B cell (primary cell): ENCODE results near the gene EPB41L2. TPM values are rescaled to one million over a fixed set of nuclear protein-coding genes. Genes with fewer than 3 reads are reported as not detected.

Experiments
- ATAC-seq: fragments of 200-7000 bp; cut with Tn5 transposase; one replicate; pipeline ENCODE4 v1.10.0; 2021; ENCODE audit warnings: low read depth, mild to moderate bottlenecking, moderate number of reproducible peaks, moderate library complexity
- CTCF ChIA-PET: fragments of 350-600 bp; sonication (Branson Sonifier 250); formaldehyde crosslinking; loops from one replicate; lab custom pipeline; 2021; ENCODE audit warnings: antibody characterized with exemption, inconsistent platforms; lab: Charles Lee
- POLR2A ChIA-PET: fragments of 350-600 bp; sonication (Branson Sonifier 250); formaldehyde crosslinking; loops from one replicate; lab custom pipeline; 2021; ENCODE audit warnings: antibody characterized with exemption; lab: Charles Lee
- DNase-seq: peaks from one replicate; pipeline ENCODE4 v3.0.0; 2013
- H2AFZ ChIP-seq: 2 replicates; pipeline ENCODE4 v1.6.1; 2012; ENCODE audit warnings: mild to moderate bottlenecking, low read depth, low read length; ENCODE audit not compliant: insufficient read depth, poor library complexity, severe bottlenecking
- H3K27ac ChIP-seq, 2 donors: 1 replicate in 1 of 2; 2 replicates in 1 of 2; pipeline ENCODE4 v1.5.1; 2012 to 2013; ENCODE audit warnings: low read length in 2 of 2, mild to moderate bottlenecking in 2 of 2, moderate library complexity in 1 of 2
- H3K27me3 ChIP-seq, 4 experiments: fragments of 200-600 bp in 1 of 4; sonication (generic) in 1 of 4; replicated peaks in 1 of 4; 1 replicate in 2 of 4; 2 replicates in 2 of 4; pipeline versions ENCODE4 v1.6.1 to v1.7.0; 2013 to 2016; ENCODE audit warnings: low read length in 3 of 4, mild to moderate bottlenecking in 2 of 4, mixed read lengths in 1 of 4, moderate library complexity in 1 of 4; ENCODE audit not compliant: insufficient read depth in 4 of 4, control insufficient read depth in 3 of 4; ENCODE audit errors: control extremely low read depth in 1 of 4
- H3K36me3 ChIP-seq, 2 experiments: replicated peaks in 1 of 2; 1 replicate in 1 of 2; 2 replicates in 1 of 2; pipeline versions ENCODE4 v1.6.1 to v1.7.1; 2013; ENCODE audit warnings: low read length in 1 of 2; ENCODE audit not compliant: insufficient read depth in 2 of 2, control insufficient read depth in 1 of 2; ENCODE audit errors: control extremely low read depth in 1 of 2, extremely low read depth in 1 of 2
- H3K4me1 ChIP-seq, 2 donors: fragments of 200-600 bp in 1 of 2; sonication (generic) in 1 of 2; 1 replicate in 1 of 2; 2 replicates in 1 of 2; pipeline versions ENCODE4 v1.5.1 to v1.6.1; 2013 to 2017; ENCODE audit warnings: low read length in 2 of 2; ENCODE audit not compliant: control insufficient read depth in 2 of 2, insufficient read depth in 2 of 2
- H3K4me2 ChIP-seq: replicated peaks from 2 replicates; pipeline ENCODE3; 2012; ENCODE audit warnings: mild to moderate bottlenecking, low read depth, low read length; ENCODE audit not compliant: poor library complexity, severe bottlenecking
- H3K4me3 ChIP-seq, 5 experiments: fragments of 200-600 bp in 1 of 5; sonication (generic) in 1 of 5; 1 replicate in 3 of 5; 2 replicates in 2 of 5; pipeline versions ENCODE4 v1.5.1 to v1.7.0; 2011 to 2016; ENCODE audit warnings: low read length in 4 of 5, mild to moderate bottlenecking in 4 of 5, low read depth in 2 of 5, control low read depth in 1 of 5, moderate library complexity in 1 of 5; ENCODE audit not compliant: insufficient read depth in 1 of 5; ENCODE audit errors: control extremely low read depth in 1 of 5, extremely low read depth in 1 of 5
- H3K79me2 ChIP-seq: fragments of 200-600 bp; sonication (generic); one replicate; pipeline ENCODE4 v1.6.0; 2016; ENCODE audit warnings: low read length; ENCODE audit not compliant: control insufficient read depth, insufficient read depth
- H3K9ac ChIP-seq: fragments of 200-600 bp; sonication (generic); 2 replicates; pipeline ENCODE4 v1.6.1; 2017; ENCODE audit warnings: mild to moderate bottlenecking, low read length, moderate library complexity
- H3K9me3 ChIP-seq, 3 donors: one replicate each; pipeline versions ENCODE4 v1.6.1 to v1.7.1; 2013; ENCODE audit warnings: low read length in 2 of 3; ENCODE audit not compliant: control insufficient read depth in 2 of 3, insufficient read depth in 1 of 3; ENCODE audit errors: control extremely low read depth in 1 of 3
- H4K20me1 ChIP-seq: 2 replicates; pipeline ENCODE4 v1.6.0; 2012; ENCODE audit warnings: mild to moderate bottlenecking, low read length; ENCODE audit not compliant: insufficient read depth, control insufficient read depth, poor library complexity, severe bottlenecking
- H3K27ac Mint-ChIP-seq: one replicate; pipeline ENCODE4 v1.8.0; 2021; ENCODE audit warnings: mixed read lengths
- H3K27me3 Mint-ChIP-seq: one replicate; pipeline ENCODE4 v1.8.0; 2021; ENCODE audit warnings: mixed read lengths
- H3K4me1 Mint-ChIP-seq: one replicate; pipeline ENCODE4 v1.8.0; 2021; ENCODE audit warnings: mixed read lengths
- H3K4me3 Mint-ChIP-seq: one replicate; pipeline ENCODE4 v1.8.0; 2021; ENCODE audit warnings: mixed read lengths
- H3K9me3 Mint-ChIP-seq: one replicate; pipeline ENCODE4 v1.8.0; 2022; ENCODE audit warnings: mixed read lengths; ENCODE audit not compliant: insufficient read depth
- EZH2 ChIP-seq: IDR thresholded peaks from 2 replicates; pipeline ENCODE4 v1.6.1; 2012; ENCODE audit warnings: borderline replicate concordance, low read depth, mild to moderate bottlenecking, moderate library complexity, low read length; ENCODE audit not compliant: insufficient read depth, poor library complexity, severe bottlenecking
- whole genome bisulfite sequencing: methylation state at CpG from one replicate; pipeline ENCODE4 v1.1.5; 2013; ENCODE audit warnings: missing lambda C conversion rate; ENCODE audit not compliant: insufficient coverage; 5-methylcytosine and 5-hydroxymethylcytosine counted together
- intact Hi-C: fragments of 100-400 bp; cut with micrococcal nuclease; formaldehyde crosslinking; loops from one replicate; pipeline ENCODE4 v1.10.0; 2022
- polyA plus RNA-seq: library from polyadenylated mRNA; depleted of rRNA; stranded (reverse); fragments of >200 nt; gene quantifications from 2 replicates; pipeline ENCODE4 v1.2.3, GENCODE V29; 2012
- total RNA-seq, 2 donors: library from RNA; stranded (reverse); fragments of 120-200 nt in 1 of 2; gene quantifications; 1 replicate in 1 of 2; 2 replicates in 1 of 2; pipeline versions ENCODE4 v1.2.3 to v1.2.4, GENCODE V29; 2013 to 2022
- TF ChIP-seq, protein P1 (sequence below): fragments of 200-600 bp; IDR thresholded peaks from one replicate; pipeline ENCODE4 v1.8.0; 2022; ENCODE audit warnings: antibody characterized with exemption, mild to moderate bottlenecking

EPB41L2 gene
- total and polyA plus RNA-seq, 2 donors (not counting 1 experiment from before 2014, with no cell fraction given) = 17.8 to 61.0 TPM

GRCh38 chr6:131015630-131016263, 47.3 kb downstream of the EPB41L2 start:
- Histone ChIP-seq H3K36me3 (no peaks in the 10 kb centered on the region), H3K4me1 (no peaks in the 10 kb centered on the region), H3K79me2 (peaks cover 22% of the 10 kb centered on the region), H3K9me3 (no peaks in the 10 kb centered on the region), H2AFZ (no peak overlapping the region), H3K9ac (no peak overlapping the region), H4K20me1 (no peaks in the 10 kb centered on the region), H3K27me3 (no peaks in the 10 kb centered on the region), H3K27ac (no peak overlapping the region), H3K4me3 (no peak overlapping the region), H3K4me2 (no peak overlapping the region)
- intact Hi-C loops = no loop called here
- 100% methylated on average over 2 of the region's 3 CpGs for WGBS
- TF ChIP-seq, protein P1, sequence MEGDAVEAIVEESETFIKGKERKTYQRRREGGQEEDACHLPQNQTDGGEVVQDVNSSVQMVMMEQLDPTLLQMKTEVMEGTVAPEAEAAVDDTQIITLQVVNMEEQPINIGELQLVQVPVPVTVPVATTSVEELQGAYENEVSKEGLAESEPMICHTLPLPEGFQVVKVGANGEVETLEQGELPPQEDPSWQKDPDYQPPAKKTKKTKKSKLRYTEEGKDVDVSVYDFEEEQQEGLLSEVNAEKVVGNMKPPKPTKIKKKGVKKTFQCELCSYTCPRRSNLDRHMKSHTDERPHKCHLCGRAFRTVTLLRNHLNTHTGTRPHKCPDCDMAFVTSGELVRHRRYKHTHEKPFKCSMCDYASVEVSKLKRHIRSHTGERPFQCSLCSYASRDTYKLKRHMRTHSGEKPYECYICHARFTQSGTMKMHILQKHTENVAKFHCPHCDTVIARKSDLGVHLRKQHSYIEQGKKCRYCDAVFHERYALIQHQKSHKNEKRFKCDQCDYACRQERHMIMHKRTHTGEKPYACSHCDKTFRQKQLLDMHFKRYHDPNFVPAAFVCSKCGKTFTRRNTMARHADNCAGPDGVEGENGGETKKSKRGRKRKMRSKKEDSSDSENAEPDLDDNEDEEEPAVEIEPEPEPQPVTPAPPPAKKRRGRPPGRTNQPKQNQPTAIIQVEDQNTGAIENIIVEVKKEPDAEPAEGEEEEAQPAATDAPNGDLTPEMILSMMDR = no peak
- no peak for TF ChIP-seq EZH2
- POLR2A ChIA-PET = no interaction called here
- Mint-ChIP-seq H3K27ac (no peak overlapping the region), H3K9me3 (no peaks in the 10 kb centered on the region), H3K4me3 (no peak overlapping the region), H3K4me1 (peaks cover 13% of the 10 kb centered on the region), H3K27me3 (no peaks in the 10 kb centered on the region)
- no peak for DNase-seq
- no peak for ATAC-seq
- CTCF ChIA-PET = no interaction called here

GRCh38 chr6:131015025-131015591, 47.9 kb downstream of the EPB41L2 start:
- ATAC-seq (no peak), DNase-seq (no peak)
- WGBS = 80% methylated on average over 1 of the region's 4 CpGs
- Histone ChIP-seq H3K27ac (no peak overlapping the region), H3K27me3 (no peaks in the 10 kb centered on the region), H3K36me3 (no peaks in the 10 kb centered on the region), H3K4me2 (no peak overlapping the region), H3K9me3 (no peaks in the 10 kb centered on the region), H4K20me1 (peaks cover under 1% of the 10 kb centered on the region), H3K4me3 (no peak overlapping the region), H3K4me1 (no peaks in the 10 kb centered on the region), H3K79me2 (peaks cover 22% of the 10 kb centered on the region), H2AFZ (no peak overlapping the region), H3K9ac (no peak overlapping the region)
- TF ChIP-seq, protein P1 = no peak
- TF ChIP-seq EZH2 = no peak
- Mint-ChIP-seq H3K27ac (no peak overlapping the region), H3K4me1 (peaks cover 11% of the 10 kb centered on the region), H3K27me3 (no peaks in the 10 kb centered on the region), H3K9me3 (no peaks in the 10 kb centered on the region), H3K4me3 (no peak overlapping the region)
- CTCF ChIA-PET = no interaction called here
- intact Hi-C loops = no loop called here
- POLR2A ChIA-PET = no interaction called here
